ENCODE data around the gene IRF7. TPM values are rescaled to one million over a fixed set of nuclear protein-coding genes. Genes with fewer than 3 reads are reported as not detected.

The IRF7 gene
- total and polyA plus RNA-seq, 12 donors, result 4.5 to 48.4 (median 11.4) TPM

DNA sequence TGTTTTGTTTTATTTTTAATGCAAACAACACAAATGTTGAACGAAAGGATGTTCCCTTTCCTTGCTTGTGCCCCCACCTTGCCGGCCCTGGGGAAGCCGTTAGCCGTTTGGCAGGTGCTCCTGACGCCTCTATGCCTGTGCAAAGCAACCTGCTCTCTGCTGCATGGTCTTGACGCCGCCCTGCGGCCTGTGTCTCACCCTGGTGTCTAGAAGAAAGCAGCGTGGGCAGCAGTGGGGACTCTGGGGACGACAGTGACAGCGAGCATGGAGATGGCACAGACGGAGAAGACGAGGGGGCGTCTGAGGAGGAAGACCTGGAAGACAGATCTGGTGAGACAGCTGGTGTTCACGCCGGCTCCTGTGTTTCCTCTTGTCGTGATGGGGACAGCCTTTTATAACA is 34.0 kb downstream of the IRF7 start:
- H3K36me3 ChIP-seq, result peaks cover 0 to 52% (median 27%) of the 10 kb centered on the region in 9 donors
- peaks cover 26 to 52% (median 45%) of the 10 kb centered on the region in 9 donors for H3K4me1 ChIP-seq
- H3K27me3 ChIP-seq, result no peaks in the 10 kb centered on the region
- intact Hi-C loops (cut with DNase I), result no loop called here
- H3K27ac ChIP-seq, result no peak overlapping the region
- DNase-seq, result no peak
- 79 to 80% methylated on average over 17 of the region's 17 CpGs for WGBS, 2 donors
- ATAC-seq, result no peak
- H3K4me3 ChIP-seq, result no peak overlapping the region
- TF ChIP-seq, protein P1, sequence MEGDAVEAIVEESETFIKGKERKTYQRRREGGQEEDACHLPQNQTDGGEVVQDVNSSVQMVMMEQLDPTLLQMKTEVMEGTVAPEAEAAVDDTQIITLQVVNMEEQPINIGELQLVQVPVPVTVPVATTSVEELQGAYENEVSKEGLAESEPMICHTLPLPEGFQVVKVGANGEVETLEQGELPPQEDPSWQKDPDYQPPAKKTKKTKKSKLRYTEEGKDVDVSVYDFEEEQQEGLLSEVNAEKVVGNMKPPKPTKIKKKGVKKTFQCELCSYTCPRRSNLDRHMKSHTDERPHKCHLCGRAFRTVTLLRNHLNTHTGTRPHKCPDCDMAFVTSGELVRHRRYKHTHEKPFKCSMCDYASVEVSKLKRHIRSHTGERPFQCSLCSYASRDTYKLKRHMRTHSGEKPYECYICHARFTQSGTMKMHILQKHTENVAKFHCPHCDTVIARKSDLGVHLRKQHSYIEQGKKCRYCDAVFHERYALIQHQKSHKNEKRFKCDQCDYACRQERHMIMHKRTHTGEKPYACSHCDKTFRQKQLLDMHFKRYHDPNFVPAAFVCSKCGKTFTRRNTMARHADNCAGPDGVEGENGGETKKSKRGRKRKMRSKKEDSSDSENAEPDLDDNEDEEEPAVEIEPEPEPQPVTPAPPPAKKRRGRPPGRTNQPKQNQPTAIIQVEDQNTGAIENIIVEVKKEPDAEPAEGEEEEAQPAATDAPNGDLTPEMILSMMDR (IDR thresholded peaks at IDR 0.05), result no peak
- no peaks in the 10 kb centered on the region for H3K9me3 ChIP-seq

DNA sequence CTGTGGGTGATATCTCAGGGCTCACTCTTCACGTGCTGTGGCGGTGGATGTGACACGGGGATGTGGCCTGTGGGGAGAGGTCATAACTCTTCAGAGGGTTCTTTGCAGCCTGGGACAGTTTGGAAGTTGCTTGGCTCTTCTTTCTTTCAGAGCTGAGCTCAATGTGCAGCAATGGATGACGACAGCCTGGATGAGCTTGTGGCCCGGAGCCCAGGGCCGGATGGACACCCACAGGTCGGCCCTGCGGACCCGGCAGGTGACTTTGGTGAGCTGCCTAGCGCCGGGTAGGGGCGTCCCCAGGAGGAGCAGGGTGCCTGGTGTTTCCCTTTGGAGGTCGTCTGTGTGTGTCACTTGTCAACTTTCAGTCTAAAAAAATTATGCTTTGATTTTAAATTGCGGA is 34.4 kb downstream of the IRF7 start:
- WGBS, 2 donors, result 59 to 60% methylated on average over 14 of the region's 14 CpGs
- ATAC-seq, result peak in 1 of 8 donors; percentile 45

DNA sequence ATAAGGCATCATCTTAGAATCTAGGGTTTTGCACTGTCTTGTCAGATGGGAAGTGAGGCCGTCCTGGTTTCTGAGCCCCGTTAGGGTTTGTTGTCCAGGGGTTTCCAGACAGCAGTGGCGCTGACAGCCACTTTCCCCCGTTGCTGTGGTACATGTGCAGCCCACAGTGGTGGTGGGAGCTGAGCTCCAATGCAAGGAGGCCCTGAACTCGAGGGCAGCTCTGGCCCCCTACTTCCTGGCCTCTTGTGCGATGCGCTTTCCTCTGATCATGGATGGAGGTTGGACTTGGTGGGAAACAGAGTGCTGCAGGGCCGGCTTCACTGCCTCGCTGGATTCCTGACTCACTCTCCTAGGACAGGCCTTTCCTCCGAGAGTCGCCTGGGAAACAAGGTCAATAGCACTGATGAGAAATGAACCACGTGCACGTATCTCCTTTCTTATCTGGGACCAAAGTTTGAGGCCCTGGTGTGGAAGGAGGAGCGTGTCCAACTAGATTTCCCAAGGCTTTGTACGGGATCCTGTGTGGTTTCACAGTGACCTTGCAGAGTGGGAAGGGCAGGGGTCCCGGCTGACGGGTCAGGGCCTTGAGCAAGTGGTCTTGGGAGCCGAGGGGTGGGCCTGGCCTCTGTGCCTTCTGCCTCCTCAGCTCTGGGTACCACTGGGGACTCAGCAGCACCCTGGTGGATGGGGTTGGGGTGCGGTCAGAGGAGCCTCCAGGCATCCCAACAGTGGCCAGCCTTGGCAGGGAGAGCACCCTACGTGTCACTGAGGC is 35.7 kb downstream of the IRF7 start:
- intact Hi-C loops (cut with DNase I), result loop anchor here in 3 of 10 donors (5.0 to 10.0 kb wide), 3 partner anchors 32 to 65 kb away; partner anchors contain the start of gene IRF7 (in 1 of the 3)
- peak overlapping the region in 2 of 10 donors; percentile 10 to 48 for H3K27ac ChIP-seq
- ATAC-seq (no peak), DNase-seq (no peak)
- peaks cover 0 to 6% (median 0%) of the 10 kb centered on the region in 7 donors for H3K27me3 ChIP-seq
- H3K36me3 ChIP-seq, result peaks cover 0 to 40% (median 23%) of the 10 kb centered on the region in 9 donors
- H3K9me3 ChIP-seq, result no peaks in the 10 kb centered on the region
- H3K4me3 ChIP-seq, result no peak overlapping the region
- WGBS, 2 donors, result 56 to 65% methylated on average over 20 of the region's 20 CpGs
- TF ChIP-seq, protein P1 (IDR thresholded peaks at IDR 0.05), result no peak
- peaks cover 26 to 58% (median 50%) of the 10 kb centered on the region in 9 donors for H3K4me1 ChIP-seq

More for the DNA sequence above, 34.4 kb downstream of the IRF7 start:
- no peaks in the 10 kb centered on the region for H3K9me3 ChIP-seq
- no peak for DNase-seq
- TF ChIP-seq, protein P1 (IDR thresholded peaks at IDR 0.05), result no peak
- peaks cover 0 to 48% (median 24%) of the 10 kb centered on the region in 9 donors for H3K36me3 ChIP-seq
- no peaks in the 10 kb centered on the region for H3K27me3 ChIP-seq
- no peak overlapping the region for H3K4me3 ChIP-seq
- peaks cover 26 to 52% (median 45%) of the 10 kb centered on the region in 9 donors for H3K4me1 ChIP-seq
- no peak overlapping the region for H3K27ac ChIP-seq
- intact Hi-C loops (cut with DNase I), result no loop called here

DNA sequence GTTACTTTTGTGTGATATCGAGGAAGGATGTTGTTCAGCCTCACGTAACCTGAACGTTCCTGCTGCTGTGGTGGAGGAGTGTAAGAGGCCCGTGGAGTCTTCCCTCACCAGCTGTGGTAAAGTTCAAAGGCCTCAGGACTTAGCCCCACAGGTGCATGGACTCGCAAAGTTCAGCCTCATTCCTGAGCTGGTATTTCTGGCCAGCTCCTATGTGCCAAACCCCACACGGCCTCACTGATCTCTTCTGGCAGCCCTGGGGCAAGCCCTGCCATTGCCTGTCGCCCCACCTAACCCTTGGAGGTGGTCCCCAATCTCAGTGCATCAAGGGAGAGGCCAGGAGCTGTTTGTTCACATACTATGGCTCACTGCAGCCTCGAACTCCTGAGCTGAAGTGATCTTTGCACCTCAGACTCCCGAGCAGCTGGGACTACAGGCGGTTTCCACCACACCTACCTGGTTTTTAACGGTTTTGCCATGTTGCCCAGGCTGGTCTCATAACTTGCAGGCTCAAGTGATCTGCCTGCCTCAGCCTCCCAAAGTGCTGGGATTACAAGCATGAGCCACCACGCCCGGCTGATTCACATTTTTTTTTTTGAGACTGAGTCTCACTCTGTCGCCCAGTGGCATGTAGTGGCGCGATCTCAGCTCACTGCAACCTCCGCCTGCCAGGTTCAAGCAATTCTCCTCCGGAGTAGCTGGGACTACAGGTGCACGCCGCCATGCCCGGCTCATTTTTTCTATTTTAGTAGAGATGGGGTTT is 37.3 kb downstream of the IRF7 start:
- Histone ChIP-seq H3K9me3 (no peaks in the 10 kb centered on the region), H3K27ac (no peak overlapping the region), H3K36me3 (peaks cover 0 to 24% (median 18%) of the 10 kb centered on the region in 9 donors), H3K4me1 (peaks cover 26 to 68% (median 56%) of the 10 kb centered on the region in 9 donors), H3K27me3 (peaks cover 0 to 17% (median 0%) of the 10 kb centered on the region in 7 donors), H3K4me3 (peak overlapping the region in 5 of 10 donors; percentile 75 to 98 (median 87))
- TF ChIP-seq, protein P1 (IDR thresholded peaks at IDR 0.05), result no peak
- intact Hi-C loops (cut with DNase I), result loop anchor here in 3 of 10 donors (5.0 to 10.0 kb wide), 3 partner anchors 34 to 64 kb away; partner anchors contain the start of gene IRF7 (in 1 of the 3)
- DNase-seq, result no peak
- no peak for ATAC-seq
- 75% methylated on average over 21 of the region's 21 CpGs for WGBS, 2 donors
